Activated CD8-positive, alpha-beta memory T cell treated with anti-CD3 and anti-CD28 coated beads, Interleukin-2, amount 50 U/mL, for 24 hours (primary cell): Measurements from ENCODE around the gene DGKD.

Experiments used
- DNase-seq: peaks from one replicate; pipeline ENCODE4 v3.0.0-alpha.2; 2020; ENCODE audit errors: extremely low read depth

Gene DGKD

GRCh38 chr2:233336541-233336940 is 17.8 kb upstream of the DGKD start:
- DNase-seq, result no peak

GRCh38 chr2:233338046-233338445 is 16.2 kb upstream of the DGKD start:
- no peak for DNase-seq

DNA sequence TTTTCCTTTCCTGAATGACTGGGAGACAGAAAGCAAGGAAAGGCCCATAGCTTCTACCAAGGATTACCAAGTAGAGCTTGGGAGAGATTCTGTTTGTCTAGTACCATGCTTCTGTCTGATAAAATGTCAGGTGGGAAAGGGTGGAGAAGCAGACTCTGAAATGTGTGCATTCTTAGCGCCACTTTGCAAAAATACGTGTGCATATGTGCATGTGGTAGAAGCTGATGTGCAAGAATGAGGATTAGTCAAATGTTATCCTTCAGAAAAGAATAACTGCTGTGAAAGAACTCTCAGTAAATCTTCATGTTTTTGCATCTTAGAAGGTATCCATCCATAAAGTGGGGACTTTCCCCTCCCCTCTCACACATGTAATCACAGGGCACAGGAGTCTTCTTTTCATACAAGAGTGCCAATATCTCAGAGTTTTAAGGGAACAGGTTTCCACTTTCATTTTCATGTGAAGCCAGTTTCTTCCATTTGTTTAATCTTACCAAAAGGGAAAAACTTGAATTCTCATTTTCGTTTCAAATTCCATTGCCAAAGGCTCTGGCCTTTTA is 15.4 kb upstream of the DGKD start:
- no peak for DNase-seq

GRCh38 chr2:233339427-233339826 is 14.9 kb upstream of the DGKD start:
- DNase-seq, result no peak

GRCh38 chr2:233341296-233341695 is 13.0 kb upstream of the DGKD start:
- no peak for DNase-seq

GRCh38 chr2:233342301-233342700 is 12.0 kb upstream of the DGKD start:
- no peak for DNase-seq

- no peak for DNase-seq
Observed at GRCh38 chr2:233343171-233343705, 11.1 kb upstream of the DGKD start.

- no peak for DNase-seq
Observed at GRCh38 chr2:233346376-233346775, 7.9 kb upstream of the DGKD start.

DNA sequence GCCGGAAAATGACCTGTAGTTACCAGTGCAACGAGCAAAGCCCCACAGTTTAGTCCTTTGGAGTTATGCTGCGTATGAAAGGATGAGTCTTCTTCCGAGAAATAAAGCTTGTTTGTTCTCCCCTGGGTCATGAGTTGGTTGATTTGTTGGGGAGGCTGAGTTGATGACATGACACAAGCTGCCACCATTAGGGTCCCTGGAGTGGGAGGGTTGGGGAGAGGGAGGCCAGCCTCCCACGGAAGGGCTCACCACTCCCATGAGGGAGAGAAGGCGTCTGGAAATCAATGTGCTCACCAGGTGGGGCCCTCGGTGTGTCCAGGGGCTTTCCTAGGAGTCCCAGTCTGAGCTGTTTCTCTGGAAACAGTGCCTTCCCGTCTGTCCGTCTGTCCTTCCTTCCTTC is 7.4 kb upstream of the DGKD start:
- no peak for DNase-seq

DNA sequence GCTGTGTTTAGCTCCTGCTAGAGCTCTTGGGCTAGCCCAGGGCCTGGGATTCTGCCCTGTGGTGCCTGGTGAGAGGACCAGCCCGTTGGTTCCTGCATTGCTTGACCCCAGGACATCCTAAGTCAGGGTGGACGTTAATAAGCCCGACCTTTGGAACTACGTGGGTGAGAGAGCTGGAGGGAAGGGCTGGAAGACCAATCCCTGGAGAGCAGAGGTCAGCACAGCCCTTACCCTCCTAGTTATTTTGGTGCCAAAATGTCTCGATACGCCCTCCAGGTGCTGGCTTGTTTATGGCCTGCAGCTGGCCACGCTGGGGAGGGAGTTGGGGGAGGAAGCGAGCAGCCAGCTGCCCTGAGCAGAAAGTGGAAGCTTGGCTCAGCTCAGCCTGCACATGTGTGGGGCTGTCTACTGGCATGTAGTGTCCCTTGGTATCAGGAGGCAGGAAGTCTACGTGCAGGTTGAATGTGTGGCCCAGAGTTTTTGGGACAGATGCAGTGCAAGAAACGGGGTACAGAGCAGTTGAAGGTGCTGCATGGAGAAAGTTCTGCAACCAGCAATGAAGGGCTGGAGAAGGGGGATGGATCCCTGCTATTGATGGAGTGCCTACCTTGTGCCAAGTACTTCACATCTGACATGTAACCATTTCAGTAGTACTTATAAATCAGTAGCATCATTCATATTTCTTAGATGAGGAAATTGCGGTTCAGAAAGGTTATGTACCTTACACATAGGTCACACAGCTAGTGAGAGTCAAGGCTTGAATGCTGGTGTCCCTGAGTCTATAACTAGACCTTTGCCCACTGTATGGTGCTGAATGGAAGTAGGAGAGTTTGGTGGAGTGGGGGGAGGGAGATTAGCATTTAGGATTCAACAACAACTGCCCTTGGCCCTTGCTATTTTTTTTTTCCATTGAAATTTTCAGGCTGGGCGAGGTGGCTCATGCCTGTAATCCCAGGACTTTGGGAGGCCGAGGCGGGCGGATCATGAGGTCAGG is 5.0 kb upstream of the DGKD start:
- DNase-seq, result no peak

- no peak for DNase-seq
Observed at GRCh38 chr2:233350708-233351107, 3.6 kb upstream of the DGKD start.

DNA sequence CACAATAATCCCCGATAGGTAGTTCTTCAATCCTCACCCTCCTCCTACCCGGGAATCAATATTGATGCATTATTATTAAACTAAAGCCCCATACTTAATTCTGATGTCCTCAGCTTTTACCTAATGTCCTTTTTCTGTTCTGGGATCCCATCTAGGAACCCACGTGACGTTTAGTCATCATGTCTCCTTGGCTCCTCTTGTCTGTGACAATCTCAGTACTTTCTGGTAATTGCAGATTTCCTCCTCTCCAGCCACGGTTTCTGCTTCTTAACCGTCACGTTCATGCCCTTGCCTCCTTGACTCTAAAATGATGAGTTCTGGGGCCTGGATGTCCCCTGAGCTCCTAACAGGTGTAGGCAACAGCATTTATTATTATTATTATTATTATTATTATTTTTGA is 2.9 kb upstream of the DGKD start:
- DNase-seq, result no peak

DNA sequence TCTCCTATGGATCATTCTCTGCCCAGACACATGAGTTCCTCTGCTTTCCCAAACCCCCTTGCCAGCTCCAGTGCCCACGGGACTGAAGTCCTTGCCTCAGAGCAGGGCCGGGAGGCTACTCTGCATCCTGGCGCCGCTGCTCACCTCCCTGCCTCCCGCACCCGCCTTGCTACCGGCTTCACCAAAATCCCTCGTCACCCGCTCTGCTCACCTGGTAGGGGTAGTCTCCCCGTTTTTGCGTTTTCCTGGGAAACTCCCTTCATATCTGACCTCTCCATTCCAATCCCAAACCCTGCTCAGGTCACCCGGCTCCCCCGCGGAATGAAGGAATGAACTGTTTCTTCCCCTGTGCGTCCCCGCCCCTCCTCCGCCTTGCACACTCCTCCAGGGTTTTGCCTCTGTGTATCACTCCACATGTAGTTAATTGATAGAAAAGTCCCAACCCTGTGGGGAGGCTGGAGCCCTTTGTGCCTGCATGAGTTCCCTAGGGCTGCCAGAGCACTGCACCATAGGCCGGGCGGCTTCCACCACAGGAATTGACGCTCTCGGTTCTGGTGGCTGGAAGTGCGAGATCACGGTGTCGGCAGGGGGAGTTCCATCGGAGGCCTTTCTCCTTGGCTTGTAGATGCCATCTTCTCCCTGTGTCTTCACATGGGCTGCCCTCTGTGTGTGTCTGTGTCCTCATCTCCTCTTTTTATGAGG is 2.0 kb upstream of the DGKD start:
- DNase-seq, result no peak

DNA sequence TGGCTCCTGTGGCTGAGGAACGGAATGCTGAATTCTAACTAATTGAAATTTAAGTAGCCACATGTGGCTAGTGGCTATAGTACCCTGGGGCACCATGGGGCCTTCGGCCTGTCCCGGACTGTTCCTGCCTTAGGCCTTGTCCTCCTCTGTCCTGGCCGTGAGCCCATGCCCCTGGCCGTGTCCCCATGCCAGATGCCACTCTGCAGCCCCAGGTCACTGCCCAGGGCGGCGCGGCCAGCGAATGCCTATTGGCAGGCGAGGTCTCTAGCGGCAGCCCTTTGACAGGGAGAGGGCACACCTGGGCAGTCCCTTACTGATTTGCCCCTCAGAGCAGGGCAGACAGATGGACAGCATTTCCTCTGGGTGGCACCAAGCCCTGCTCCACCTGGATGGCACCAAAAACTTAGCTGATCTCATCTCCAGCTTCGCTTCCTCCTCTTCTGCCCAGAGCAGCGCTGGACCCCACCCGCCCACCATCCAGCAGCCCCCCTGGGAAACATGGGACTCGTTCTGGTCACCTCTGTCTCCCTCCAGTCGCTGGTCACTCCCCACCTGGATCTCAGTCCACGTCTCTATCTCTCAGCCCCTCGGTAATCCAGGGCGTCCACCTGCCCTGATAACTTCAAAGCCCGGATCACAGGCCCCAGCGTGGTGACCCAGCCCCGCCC is 1.1 kb upstream of the DGKD start:
- no peak for DNase-seq

- DNase-seq, result no peak
Observed at GRCh38 chr2:233354500-233354924, 218 bp downstream of the DGKD start.

- DNase-seq, result no peak
Observed at GRCh38 chr2:233354971-233355574, 779 bp downstream of the DGKD start.

- DNase-seq, result no peak
Observed at GRCh38 chr2:233355916-233356315, 1.6 kb downstream of the DGKD start.

GRCh38 chr2:233356546-233357308 is 2.4 kb downstream of the DGKD start:
- no peak for DNase-seq

DNA sequence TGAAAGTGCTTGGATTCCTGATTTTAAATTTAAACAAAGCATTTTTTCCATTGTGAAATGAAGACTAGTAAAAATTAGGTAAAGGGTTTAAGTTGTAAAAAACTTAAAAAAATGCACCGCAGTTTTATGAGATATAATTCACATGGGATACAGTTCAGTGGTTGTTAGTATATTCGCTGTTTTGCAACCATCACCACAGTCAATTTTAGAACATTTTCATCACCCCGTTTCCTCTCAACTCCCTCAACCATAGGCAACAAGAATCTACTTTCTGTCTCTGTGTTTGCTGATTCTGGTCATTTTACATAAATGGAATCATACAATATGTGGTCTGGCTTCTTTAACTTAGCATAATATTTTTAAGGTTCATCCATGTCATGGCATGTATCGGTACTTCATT is 4.0 kb downstream of the DGKD start:
- no peak for DNase-seq

DNA sequence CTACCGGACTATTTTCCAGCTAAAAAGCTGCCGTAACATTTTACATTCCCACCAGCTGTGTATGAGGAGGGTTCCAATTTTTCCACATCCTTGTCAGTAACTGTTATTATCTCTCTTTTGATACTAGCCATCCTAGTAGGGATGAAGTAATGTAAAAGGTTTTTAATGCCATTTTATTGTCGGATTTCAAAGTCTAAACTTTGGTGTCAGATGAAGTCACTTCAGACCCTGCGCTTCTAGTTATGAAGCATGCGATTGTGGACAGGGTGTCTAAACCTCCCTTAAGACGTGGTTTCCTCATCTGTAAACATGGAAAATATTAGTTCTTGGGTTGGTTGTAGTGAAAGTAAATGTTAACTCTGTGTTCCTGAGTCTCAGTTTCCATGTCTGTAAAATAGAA is 4.7 kb downstream of the DGKD start:
- no peak for DNase-seq

GRCh38 chr2:233359823-233360222 is 5.5 kb downstream of the DGKD start:
- no peak for DNase-seq
